GDM1 (cell line): Measurements from ENCODE around the gene ZNF474.

Source experiments
- DNase-seq: peaks from one replicate; lab custom pipeline; 2025; lab: John Stamatoyannopoulos, UW

ZNF474 gene

GRCh38 chr5:122180863-122181548 lies 51.7 kb downstream of the ZNF474 start:
- DNase-seq = no peak

- DNase-seq = no peak
These were observed 52.5 kb downstream of the ZNF474 start for GRCh38 chr5:122181863-122182262.

GRCh38 chr5:122182491-122182921 lies 53.2 kb downstream of the ZNF474 start:
- DNase-seq = peak; percentile 57

GRCh38 chr5:122183098-122183787 lies 53.9 kb downstream of the ZNF474 start:
- DNase-seq = no peak

- no peak for DNase-seq
These were observed 54.4 kb downstream of the ZNF474 start for GRCh38 chr5:122183788-122184170.

- no peak for DNase-seq
These were observed 55.4 kb downstream of the ZNF474 start for GRCh38 chr5:122184676-122185255.

- peak; percentile 81 for DNase-seq
These were observed 58.1 kb downstream of the ZNF474 start for GRCh38 chr5:122187426-122187825.

- no peak for DNase-seq
These were observed 60.8 kb downstream of the ZNF474 start for GRCh38 chr5:122190156-122190555.

- DNase-seq = peak; percentile 57
These were observed 63.5 kb downstream of the ZNF474 start for GRCh38 chr5:122192497-122193496.

- DNase-seq = peak; percentile 11
These were observed 66.6 kb downstream of the ZNF474 start for GRCh38 chr5:122195802-122196394.

GRCh38 chr5:122199146-122199545 lies 69.8 kb downstream of the ZNF474 start:
- no peak for DNase-seq

GRCh38 chr5:122200450-122200849 lies 71.1 kb downstream of the ZNF474 start:
- no peak for DNase-seq

- DNase-seq = no peak
These were observed 71.5 kb downstream of the ZNF474 start for GRCh38 chr5:122200865-122201264.

- no peak for DNase-seq
These were observed 72.0 kb downstream of the ZNF474 start for GRCh38 chr5:122201365-122201764.

- no peak for DNase-seq
These were observed 73.6 kb downstream of the ZNF474 start for GRCh38 chr5:122202952-122203351.
